GM19468 (cell line): ENCODE measurements around the gene TGFA.

Experiments used
- ATAC-seq: cut with Tn5 transposase; IDR thresholded peaks from one replicate; pipeline ENCODE4 v1.9.1; 2021; ENCODE audit warnings: mild to moderate bottlenecking, moderate library complexity, moderate number of reproducible peaks; ENCODE audit not compliant: unreplicated experiment; ENCODE audit errors: extremely low read depth

TGFA gene

DNA sequence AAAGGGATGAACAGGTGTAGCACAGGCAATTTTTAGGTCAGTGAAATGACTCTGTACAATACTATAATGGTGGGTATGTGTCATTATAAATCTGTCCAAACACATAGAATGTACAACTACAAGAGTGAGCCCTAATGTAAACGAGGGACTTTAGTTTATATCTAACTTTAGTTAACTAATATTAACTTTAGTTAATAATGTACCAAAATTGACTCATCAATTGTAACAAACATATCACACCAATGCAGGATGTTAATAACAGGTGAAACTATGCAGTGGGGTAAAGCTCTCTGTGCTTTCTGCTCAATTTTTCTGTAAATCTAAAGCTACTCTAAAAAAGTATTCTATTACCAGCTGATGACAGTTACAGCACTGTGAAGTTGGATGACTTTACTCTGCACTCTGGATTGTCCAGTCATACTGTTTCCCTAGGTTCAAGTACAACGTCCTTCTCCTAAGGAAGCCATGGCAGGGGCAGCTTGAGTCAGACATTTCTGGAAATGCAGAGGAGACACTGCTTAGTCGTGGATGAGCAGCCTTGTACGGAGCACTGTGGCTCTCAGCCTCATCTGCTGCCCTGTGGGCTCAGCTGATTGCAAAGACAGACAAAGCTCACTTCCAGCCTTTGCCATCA, 26.1 kb downstream of the TGFA start:
- ATAC-seq = no peak

DNA sequence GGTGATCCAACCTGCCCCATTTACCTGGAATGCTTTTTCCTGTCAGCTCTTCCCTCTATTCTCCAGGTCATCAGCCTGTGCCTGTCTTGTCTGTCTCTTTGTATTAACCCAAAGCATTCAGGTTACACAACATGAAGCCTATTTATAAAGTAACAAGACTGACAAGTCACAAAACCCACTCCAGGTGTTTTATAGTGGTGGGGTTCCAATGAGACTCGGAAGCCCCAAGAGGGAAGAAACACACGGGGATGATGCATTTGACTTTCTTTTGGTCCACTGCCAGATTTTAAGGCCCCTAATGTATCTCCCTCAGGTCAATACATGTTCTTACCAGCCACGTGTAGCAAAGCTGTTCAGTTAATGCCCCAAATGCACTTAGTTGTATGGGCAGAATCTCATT, 27.5 kb downstream of the TGFA start:
- no peak for ATAC-seq

DNA sequence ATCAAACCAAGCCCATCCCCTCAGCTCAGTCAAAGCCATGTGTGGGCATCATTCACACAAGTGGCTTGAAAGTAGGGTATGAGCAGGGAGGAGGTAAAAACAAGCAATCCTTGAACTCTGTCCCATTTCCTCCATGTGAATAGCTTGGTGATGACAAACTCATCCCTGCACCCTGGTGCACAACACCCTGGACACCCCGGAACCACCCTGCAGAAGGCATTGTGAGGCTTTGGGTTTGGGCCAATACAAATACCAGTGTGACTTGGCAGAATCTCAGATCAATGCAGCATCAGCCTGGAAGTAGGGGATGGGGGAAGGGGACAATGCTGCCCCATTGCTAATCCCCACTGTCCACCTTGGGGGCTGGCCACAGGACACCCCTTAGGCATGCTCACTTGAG, 28.6 kb downstream of the TGFA start:
- ATAC-seq = no peak

DNA sequence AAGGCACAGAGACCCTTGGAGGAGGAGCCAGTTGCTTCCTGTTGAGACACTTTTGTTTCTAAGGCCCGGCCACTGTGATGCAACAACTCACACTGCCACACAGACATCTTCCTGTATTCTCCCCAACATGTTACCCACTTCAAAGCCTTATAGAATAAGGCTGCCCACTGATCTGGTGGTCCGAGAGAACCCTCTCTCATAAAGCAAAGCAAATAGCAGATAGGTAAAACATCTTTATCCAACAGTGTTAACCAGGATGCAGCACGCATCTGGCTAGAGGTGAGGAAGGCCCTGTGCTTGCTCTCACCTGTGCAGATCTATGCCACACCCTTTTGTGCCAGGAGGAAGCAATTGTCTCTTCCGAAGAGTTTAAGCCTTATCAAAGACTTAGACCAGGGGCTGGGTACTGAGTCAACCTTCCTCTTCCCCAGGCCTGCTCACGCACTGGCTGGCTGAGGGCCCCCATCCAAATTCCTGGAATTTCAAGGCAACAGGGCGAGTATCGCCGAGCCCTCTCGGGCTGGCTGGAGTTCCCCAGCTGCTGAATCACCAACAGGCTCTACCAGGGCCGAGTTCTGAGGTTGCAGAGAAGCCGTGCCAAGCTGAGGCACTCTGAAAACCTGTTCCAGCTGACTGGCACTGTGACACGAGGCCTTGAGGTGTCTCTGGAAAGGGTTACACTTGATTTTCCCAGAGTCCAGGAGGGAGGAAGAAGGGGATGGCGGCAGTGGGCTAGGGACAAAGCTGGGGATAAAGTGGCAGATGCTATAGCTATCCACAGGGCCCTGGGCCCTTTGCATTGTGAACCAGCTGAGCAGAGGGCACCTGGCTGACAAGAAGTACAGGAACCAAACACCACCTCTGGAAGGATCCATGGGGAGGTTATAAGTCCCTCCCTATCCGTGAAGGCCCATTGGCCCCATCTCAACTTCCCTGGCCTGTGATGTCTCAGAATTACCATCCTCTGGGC, 29.3 kb downstream of the TGFA start:
- ATAC-seq = no peak

- no peak for ATAC-seq
Observed at GRCh38 chr2:70523672-70523995, 30.0 kb downstream of the TGFA start.

DNA sequence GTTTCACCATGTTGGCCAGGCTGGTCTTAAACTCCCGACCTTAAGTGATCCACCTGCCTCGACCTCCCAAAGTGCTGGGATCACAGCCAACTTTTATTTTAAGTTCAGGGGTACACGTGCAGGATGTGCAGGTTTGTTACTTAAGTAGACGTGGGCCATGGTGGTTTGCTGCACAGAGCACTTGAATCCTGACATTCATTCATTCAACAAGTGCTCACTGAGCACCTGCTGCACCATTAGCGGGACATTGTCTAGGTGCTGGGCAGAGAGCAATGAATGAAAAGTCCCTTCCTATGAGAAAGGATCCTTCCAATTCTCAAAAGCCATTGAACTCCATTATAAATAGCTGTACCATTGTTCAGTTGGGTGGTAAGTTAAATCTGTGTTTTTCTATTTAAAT, 31.0 kb downstream of the TGFA start:
- no peak for ATAC-seq

DNA sequence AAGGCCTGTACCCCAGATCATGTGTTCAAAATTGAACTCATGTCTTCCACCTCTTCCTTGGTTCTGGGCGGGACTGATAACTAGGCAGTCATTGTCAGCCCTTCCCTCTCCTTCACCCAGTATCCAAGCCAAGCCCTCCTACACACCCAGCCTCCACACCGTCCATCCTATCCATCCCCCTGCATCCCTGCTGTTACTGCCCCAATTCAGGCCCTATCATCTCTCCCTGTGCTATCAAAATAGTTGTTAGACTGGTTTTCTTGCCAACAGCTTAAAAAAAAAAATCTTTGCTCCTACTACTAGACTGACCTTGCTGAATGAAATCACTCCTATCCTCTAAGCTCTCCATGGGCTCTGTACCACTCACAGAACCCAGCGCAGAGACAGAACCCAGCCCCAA, 32.8 kb downstream of the TGFA start:
- ATAC-seq = no peak

- no peak for ATAC-seq
Observed at GRCh38 chr2:70519453-70519852, 34.2 kb downstream of the TGFA start.

DNA sequence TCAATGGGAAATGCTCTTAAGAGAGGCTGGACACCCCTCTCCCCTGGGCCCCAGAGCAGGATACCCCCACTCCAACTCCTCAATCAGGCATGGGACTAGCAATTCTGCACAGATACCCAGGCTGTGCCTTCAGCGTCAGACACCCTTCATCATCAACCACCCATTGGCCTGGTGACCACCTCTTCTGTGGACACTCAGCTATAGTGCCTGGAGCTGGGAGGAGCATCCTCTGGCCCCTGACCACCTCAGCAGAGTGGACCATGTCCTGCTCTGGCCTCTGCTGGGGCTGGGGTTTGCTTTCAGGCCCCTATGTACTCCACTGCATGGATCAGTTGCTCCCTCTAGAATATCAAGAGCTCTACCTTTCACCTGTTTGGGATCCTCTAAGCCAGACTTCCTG, 35.1 kb downstream of the TGFA start:
- no peak for ATAC-seq

- ATAC-seq = no peak
Observed at GRCh38 chr2:70517804-70518203, 35.8 kb downstream of the TGFA start.

GRCh38 chr2:70516596-70516995, 37.0 kb downstream of the TGFA start:
- peak; percentile 95 for ATAC-seq

DNA sequence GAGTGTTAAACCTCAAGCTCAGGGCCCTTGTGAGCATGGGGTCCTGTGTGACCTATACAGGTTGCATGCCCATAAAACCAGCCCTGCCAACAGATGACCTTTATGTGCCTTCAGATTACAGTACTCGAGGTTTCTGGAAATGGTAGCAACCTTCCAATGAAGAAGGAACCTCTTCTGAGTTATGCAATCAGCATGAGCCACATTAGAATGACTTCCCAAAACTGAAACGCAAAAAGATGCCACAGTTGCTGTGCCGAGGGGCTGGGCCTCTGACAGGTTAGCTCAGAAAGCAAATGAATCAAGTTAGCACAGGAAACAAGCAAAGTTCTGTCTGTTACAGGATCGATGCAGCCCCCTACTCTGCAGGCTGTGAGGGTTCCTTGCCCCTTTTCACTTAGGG, 37.7 kb downstream of the TGFA start:
- ATAC-seq = no peak

DNA sequence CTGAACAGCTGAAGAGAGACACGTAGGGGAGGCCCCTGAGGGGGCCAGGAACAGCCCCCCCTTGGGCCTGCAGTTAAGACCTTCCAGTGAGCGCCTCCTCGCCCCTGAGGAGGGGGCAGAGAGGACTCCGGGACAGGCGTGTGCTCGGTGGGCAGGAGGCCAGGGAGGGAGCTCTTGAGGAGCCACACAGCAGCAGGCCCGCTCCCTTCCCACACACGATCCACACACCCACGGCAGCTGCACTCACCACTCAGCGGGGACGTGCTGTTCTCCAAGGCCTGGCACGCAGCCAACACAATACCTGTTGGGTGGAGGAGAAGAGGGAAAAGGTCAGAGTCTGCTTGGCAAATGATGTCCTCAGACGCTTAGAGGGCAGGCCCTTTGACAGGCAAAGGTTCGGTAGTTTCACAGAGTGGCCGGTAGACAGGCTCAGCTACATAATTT, 39.0 kb downstream of the TGFA start:
- no peak for ATAC-seq

DNA sequence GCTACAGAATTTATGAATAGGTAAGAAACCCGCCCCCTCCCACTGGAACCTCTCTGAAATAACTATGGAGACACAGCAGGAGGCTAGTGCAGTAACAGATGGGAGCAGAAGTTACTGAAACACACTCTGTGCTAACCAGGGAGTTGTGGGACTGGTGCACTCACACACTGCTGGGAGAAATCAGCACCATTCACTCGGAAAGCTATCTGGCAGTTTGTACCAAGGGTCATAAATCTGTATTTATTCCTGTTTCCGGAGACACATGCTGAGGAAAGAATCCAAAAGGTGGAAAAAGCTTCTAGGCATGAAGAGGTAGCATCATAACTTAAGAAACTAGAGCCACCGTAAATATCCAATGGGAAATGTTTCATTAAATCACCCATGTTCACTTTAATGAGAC, 39.9 kb downstream of the TGFA start:
- no peak for ATAC-seq

GRCh38 chr2:70511971-70512729, 41.5 kb downstream of the TGFA start:
- no peak for ATAC-seq

- no peak for ATAC-seq
Observed at GRCh38 chr2:70510313-70510712, 43.3 kb downstream of the TGFA start.

- no peak for ATAC-seq
Observed at GRCh38 chr2:70509565-70509964, 44.1 kb downstream of the TGFA start.

DNA sequence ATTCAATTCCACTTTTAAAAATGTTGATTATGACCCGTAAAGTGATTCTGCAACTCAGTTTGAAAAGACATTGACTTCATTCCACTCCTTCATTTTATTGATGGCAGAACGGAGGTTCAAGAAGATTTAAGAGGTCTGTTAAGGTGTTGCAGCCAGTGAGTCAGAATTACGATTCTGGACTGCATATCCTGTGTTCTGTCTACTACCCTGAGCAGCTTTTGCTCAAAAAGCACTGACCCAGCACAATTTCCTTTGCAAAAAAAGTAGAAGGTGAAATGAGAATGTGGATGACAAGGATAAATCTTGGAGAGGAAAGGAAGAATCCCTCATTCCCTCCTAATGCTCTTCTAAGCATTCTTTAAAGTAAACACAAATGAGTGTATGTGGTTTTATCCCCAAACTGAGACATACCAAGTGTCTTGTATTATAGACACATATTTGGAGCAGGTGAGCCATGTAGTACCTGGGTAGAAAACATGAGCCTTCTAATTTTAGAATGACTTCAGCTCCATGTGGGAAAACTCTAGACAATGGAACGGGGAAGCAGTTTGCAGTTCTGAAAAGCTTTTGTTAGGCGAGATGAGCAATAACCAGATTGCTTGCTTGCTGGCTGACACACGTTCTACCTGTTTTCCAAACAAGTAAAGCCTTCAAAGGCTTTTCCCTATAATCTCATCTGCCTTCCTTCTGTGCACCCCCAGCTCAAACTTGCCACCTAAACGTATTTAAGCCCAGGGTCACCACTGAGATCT, 44.7 kb downstream of the TGFA start:
- no peak for ATAC-seq

DNA sequence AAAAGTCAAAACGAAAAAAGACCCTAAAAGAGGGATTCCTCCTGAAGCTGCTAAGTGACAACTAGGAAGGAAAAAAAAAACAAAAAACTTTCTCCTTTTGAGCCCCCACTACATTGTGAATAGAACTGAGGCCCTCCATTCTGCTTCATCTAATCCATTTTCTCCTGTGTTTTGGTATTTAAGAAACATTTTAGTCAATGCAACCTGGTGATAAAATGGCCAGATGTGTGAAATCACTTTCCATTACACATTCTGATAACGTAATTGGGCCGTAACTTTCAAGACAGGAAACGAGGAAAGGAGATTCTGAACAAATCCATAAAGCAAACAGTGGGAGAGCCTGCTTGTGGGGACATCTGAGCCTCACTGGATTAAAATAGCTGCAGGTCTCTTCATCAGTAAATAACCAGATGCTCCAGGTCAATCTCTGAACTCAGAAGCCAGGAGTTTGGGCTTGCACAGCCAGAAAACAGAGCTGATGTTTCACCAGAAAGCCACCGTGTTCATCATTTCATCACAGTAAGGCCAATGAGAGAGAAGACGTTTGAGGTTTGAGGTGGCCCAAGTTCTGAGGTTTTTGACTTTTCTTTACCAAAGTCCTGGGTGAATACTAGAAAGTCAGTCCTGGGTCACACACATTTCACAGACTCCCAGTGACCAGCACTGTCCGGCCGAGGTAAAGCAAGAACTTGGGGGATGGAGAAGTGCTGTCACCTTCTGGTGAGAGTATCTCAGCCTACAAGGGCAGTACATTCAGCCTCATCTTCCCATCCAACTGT, 47.8 kb downstream of the TGFA start:
- ATAC-seq = no peak

DNA sequence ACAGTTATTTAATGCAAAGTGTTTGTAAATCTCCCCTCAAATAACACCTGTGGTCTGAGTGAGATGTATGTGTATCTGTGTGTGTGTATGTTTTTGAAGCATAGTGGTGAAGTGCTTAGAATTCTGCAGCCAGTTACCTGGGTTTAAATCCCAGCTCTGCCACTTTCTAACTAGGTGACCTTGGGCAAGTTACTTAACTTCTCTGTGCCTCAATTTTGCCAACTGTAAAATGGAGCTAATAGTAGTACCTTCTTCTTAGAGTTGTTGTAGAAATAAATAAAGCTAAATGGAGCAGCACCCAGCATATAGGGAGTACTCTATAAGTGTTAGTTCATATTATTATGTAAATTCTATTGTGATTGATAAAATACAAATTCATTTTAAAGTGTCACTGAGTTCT, 48.9 kb downstream of the TGFA start:
- no peak for ATAC-seq
